Activated naive CD4-positive, alpha-beta T cell treated with anti-CD3 and anti-CD28 coated beads, Interleukin-2, amount 50 U/mL, for 16 hours (primary cell): ENCODE results near the gene CD46.
"Not testable (repeated sequence)": the region's sequence is repeated elsewhere in the genome, so short reads cannot be mapped to it uniquely, and the experiment has no call there.

Source experiments
- DNase-seq: peaks from one replicate; pipeline ENCODE4 v3.0.0-alpha.2; 2020

Gene CD46

DNA sequence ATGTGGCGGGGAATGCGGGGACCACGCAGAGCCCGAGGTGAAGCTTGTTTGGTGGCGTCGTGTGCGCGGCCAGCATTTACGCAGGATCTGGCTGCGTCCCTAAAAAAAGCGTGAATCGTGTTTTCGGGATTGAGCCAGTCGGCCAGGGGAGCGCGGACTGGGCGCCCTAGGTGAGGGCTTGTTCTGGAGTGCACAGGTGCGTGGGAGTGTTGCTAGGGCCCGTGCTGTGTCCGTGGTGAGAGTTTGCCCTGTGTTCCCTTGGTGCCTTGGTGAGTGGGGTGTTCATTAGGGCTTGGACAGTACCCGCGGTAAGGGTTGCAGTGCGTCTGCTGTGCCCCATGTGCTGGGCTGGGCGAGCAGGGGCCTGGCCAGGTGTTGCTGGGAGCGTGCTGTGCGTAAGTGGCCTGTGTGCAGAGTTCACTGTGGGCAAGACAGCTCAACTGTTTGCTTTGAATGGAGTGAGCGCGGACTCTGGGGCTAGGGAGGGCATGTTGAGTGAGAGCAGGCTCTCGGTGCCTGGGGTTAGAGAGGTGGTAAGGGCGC, 673 bp downstream of the CD46 start:
- peak; percentile 42 for DNase-seq

DNA sequence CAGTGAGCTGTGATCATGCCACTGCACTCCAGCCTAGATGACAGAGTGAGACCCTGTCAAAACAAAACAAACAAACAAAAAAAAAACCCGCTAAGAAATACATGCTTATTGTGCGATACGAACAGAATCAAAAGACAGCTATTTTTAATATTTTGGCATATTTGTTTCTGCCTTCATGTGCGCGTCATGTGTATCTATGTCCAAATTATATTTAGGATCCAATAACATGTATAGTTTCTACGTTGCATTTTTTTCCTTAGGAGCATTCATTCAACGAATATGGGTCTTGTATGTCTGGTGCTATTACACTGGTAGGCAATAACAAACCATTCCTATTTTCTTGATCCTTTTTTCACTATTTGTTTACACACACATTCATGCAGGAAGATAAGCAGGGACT, 1.8 kb downstream of the CD46 start:
- DNase-seq: no peak

DNA sequence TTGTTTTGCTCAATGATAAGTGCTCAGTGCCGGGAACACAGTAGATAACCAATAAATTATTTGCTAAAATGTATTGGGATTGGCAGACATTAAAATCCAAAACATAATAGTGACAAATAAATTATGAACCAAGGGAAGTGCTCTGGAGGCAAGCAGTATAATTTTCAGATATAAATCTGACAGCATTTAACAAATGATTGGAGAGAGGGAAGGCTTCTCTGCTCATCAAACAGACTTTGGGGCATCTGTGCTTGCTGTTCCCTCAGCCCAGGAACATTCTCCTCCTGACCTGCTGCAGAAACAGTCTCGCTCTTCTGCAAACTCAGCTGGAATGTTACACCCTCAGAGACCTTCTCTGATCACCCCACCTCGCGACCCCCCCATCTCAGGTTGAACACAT, 2.2 kb downstream of the CD46 start:
- no peak for DNase-seq

DNA sequence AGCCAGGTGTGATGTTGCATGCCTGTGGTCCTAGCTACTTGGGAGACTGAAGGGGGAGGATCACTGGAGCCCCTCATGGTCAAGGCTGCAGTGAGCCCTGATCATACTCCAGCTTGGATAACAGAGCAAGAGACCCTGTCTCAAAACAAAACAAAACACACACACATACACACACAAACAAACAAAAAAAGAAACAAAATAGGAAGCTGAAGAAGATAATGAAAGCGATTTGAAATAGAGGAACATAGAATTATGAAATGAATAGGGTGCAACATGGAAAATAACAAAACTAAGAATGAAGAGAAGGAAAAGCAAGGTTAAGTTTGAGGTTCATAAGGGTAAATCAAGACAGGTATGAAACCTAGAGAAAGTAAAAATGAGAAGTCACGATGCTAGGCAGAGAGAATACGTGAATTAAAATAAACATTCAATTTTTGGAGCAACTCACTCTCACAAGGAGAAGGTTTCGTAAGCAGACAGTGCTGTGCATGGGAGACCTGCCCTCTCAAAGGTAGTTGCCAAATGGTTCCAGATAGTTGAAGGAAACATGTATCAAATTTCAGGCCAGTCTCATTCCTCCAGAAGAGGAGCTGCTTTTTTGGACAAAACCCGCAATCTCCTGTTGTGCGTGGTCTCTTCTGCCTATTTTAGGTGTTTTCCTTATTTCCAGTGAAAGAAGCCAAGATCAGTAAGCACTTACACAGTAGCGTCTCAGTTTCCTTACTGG, 3.3 kb downstream of the CD46 start:
- no peak for DNase-seq

DNA sequence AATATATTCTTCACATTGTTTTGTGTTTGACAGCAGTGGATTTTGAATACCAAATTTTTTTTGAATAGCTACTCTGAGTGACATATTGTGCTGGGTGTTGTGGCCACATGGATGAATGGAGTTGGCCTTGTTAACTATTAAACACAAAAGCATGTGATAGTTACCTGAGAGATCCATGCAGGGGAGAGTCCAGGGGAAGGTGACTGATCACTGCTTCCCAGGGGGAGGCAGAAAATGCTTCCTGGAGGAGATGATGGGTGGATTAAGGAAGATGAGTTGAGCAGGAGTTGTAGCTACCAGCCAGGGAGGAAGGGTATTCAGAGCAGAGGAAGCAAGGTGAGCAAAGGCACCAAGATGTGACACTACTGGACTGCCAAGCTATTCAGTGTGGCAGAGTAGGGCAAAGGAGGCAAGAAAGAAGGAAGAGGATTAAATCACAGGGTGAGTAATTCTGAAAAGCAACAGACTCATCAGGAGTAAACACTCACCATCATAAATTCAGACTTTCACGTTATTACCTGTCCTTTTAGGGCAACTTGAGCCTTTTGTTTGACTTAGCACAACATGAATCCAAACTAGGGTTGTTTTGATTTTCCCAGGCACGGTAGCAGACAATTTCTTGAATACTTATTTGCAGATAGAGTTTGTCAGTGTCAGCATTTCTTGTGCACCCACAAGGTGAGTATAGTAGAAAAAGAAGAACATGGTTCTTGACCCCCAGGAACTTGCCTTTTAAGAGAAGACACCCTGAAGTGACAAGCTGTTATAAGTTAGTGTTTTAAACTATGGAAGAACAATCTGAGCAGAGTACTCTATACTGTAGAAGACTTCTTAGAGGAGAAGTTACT, 4.2 kb downstream of the CD46 start:
- DNase-seq: no peak

DNA sequence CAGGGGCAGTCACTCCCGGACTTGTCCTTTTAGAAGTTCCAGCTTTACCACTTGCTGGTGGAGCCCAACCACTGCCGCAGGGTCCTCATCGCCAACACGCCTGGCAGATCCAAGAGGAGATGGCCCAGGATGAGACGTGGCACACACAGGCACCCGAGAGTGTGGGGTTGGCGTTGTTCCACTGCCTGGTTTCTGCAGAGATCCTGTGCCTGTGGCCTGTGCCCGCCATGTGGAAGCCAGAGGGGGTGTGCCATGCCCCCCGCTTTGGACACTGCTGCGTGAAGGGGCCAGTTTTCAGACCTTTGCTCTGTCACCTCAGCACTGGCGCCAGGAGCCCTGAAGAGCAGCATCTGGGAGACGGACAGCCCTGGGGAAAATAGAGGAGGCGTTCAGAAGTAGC, 10.8 kb downstream of the CD46 start:
- no peak for DNase-seq

DNA sequence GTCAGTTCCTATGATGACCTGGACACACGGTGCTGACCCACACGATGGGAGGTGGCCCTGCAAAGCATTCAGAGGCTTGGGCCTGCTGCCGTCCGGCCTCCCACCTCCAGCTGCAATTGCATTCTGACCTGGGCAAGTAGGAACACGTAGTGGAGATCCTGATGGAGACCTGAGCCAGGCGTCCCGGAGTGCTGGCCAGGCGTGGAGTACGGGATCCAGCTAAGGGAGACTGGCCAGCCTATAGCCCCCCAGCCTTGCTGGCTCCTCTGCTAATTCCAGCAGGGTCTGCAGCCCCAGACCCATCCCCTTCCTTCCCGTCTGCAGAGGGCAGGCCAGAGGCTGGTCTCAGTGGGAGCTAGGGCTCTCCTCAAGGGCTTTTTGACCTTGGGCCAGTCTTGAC, 11.2 kb downstream of the CD46 start:
- no peak for DNase-seq

DNA sequence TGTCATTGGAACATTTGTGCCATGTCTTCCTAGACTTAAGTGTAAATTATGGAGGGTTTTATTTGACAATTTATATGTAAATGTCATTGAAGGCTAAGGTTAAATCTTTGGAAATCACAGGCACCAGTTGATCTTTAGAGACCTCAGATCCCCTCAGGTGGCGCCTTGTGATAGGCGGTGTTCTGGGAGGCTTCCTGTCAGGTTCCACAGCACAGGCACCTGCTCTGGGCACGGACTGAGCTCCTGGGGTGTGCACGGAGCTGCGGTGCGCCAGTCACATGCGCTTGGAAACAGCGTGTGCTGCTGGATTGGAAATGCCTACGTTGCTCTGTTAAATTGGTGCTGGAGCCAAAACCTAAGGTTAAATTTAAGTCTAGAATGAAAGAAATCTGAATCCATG, 12.1 kb downstream of the CD46 start:
- no peak for DNase-seq

DNA sequence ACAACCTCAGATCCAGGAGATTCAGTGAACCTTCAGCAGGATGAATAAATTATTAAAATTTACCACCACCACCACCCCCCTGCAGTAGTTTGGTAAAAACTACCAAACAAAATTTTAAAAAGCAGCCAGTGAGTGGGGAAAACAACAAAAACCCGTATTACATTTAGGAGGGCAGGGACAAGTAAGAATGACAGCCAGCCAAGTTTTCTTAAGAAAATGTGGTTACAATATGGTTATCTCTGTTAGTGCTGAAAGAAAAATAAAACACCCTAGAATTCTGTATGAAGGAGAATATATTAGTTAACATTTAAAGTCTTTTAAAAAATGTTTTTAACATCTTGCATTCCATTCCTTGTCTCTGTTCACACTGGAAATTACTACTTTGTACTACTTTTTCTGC, 14.7 kb downstream of the CD46 start:
- no peak for DNase-seq

DNA sequence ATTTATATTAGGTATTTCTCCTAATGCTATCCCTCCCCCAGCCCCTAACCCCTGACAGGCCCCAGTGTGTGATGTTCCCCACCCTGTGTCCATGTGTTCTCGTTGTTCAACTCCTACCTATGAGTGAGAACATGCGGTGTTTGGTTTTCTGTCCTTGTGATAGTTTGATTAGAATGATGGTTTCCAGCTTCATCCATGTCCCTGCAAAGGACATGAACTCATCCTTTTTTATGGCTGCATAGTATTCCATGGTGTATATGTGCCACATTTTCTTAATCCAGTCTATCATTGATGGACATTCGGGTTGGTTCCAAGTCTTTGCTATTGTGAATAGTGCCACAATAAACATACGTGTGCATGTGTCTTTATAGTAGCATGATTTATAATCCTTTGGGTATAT, 18.7 kb downstream of the CD46 start:
- not testable (repeated sequence) for DNase-seq

DNA sequence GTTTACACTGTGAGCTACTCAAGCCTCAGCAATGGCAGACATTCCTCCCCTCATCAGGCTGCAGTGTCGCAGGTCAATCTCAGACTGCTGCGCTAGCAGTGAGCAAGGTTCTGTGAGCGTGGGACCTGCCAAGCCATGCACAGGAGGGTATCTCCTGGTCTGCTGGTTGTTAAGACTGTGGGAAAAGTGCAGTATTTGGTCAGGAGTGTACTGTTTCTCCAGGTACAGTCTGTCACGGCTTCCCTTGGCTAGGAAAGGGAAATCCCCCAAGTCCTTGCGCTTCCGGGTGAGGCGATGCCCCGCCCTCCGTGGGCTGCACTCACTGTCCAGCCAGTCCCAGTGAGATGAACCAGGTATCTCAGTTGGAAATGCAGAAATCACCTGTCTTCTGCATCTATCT, 24.2 kb downstream of the CD46 start:
- not testable (repeated sequence) for DNase-seq

DNA sequence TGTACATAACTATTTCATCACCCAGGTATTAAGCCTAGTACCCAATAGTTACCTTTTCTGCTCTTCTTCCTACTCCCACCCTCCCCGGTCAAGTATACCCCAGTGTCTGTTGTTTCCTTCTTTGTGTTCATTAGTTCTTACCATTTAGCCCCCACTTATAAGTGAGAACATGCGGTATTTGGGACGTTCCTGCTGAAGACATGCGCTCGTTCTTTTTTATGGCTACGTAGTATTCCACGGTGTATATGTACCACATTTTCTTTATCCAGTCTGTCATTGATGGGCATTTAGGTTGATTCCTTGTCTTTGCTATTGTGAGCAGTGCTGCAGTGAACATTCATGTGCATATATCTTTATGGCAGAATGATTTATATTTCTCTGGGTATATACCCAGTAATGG, 25.6 kb downstream of the CD46 start:
- not testable (repeated sequence) for DNase-seq

DNA sequence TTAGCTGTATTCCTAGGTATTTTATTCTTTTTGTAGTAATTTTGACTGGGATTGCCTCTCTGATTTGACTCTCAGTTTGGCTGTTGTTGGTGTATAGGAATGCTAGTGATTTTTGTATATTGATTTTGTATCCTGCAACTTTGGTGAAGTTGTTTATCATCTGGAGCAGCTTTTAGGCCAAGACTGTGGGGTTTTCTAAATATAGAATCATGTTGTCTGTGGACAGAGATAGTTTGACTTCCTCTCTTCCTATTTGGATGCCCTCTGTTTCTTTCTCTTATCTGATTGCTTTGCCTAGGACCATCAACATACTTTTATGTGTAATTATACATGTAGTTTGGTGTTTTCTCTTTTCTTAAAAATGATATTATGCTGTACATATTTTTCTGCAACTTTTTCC, 27.2 kb downstream of the CD46 start:
- DNase-seq: no peak

DNA sequence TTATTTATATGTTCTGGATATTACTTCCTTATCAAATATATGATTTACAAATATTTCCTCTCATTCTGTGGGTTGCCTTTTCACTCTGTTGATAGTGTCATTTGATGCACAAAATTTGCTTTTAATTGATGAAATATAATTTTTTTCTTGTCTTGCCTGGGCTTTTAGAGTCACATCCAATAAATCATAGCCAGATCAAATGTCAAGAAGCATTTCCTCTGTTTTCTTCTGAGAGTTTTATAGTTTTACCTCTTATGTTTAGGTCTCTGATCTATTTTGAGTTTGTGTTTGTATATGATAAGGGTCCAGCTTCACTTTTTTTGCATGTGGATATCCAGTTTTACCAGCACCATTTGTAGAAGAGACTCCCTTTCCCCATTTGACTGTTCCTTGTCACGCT, 29.5 kb downstream of the CD46 start:
- DNase-seq: no peak

DNA sequence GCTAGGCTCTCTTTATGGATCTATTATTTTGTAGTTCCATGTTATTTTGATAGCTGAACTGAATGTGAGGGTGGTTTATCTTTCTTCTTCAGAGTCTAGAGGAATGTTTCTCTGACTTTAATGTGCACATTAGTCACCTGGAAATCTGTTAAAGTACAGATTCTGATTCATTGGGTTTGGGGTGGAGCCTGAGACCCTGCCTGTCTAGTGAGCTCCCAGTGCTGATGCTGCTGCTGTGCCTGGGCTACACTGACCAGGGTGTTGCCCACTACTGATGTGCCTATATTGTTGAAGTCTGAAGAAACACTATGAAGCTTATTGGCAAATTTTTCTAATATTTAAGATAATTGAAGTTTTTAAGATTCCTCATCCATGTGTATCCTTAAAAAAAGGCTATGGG, 35.9 kb downstream of the CD46 start:
- no peak for DNase-seq

DNA sequence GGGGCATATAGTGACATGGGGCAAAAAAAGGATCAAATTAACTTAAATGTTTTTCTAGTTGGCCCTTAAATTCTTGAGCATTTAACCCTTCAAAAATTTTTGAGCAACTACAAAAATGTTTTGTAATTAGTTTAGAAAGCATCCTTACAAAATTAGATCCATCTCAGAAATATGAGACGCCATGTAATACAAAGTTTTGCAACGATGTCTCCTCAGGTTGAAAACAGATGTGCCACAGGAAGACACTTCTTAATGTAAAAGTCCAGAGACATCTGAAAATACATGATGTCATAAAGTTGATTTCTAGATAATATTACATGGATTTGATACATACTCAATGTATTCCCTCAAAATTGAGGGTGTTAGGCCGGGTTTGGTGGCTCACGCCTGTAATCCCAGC, 37.5 kb downstream of the CD46 start:
- DNase-seq: no peak

DNA sequence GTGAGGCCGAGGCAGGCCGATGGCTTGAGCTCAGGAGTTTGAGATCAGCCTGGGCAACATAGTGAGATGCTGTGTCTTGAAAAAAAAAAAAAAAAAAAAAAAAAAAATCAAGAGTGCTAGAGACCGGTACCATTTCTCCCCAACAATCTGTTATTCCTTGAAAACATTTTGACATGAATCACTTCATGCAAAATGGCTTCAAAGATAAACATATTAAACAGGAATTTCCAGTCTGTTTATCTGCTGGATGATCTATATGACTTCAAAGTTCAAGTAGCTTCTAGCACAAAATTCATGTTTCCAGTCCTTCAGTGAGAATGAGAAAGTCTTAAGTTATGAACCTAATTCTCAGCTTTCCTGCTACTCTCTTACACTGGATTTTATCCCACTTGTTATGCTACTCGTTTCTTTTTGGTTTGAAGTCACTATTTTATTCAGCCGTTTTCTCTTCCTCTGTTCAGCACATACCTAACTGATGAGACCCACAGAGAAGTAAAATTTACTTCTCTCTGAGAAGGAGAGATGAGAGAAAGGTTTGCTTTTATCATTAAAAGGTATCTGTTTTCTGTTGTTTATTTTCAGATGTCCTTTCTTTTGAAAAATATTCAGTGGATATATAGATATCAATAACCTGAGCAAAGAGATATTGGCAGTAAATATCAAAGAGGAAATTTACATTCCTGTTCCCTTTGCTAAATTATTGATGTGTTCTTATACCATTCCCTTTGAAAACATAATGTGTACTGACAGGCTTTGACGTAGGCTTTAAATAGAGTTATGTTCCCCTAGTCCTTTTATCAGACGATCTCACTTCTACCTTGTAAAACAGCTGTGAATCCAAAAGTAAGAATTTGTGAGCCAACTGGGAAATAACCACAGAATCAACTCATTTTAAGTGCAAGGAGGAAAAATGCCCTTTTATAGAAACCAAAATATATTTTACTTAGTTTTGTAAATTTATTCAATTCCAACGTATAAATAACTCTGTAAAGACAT, 38.2 kb downstream of the CD46 start:
- DNase-seq: no peak

DNA sequence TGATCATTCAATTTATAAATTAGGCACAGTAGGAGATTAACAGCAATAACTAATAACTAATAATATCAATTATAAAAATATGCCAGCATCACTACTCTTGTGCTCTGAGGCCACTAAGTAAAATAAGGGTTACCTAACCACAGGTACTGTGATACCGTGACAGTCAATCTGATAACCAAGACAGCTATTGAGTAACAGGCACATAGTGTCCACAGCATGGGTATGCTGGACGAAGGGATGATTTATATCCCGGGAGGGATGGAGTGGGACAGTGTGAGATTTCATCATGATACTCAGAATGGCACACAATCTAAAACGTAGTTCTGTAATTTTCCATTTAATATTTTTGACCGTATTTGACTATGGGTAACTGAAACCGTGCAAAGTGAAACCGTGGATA, 39.4 kb downstream of the CD46 start:
- no peak for DNase-seq

DNA sequence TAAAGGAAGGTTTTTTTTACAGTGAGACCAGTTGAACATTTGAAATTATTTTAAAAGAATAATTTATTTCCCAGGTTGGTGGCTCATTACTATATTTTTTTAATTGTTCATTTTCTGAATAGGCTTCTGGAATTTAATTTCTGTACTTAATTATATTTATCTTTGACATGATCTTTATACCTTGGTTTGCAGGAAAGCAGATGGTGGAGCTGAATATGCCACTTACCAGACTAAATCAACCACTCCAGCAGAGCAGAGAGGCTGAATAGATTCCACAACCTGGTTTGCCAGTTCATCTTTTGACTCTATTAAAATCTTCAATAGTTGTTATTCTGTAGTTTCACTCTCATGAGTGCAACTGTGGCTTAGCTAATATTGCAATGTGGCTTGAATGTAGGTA, 41.5 kb downstream of the CD46 start:
- no peak for DNase-seq

DNA sequence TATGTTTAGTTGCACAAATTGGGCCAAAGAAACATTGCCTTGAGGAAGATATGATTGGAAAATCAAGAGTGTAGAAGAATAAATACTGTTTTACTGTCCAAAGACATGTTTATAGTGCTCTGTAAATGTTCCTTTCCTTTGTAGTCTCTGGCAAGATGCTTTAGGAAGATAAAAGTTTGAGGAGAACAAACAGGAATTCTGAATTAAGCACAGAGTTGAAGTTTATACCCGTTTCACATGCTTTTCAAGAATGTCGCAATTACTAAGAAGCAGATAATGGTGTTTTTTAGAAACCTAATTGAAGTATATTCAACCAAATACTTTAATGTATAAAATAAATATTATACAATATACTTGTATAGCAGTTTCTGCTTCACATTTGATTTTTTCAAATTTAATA, 43.0 kb downstream of the CD46 start:
- DNase-seq: no peak

DNA sequence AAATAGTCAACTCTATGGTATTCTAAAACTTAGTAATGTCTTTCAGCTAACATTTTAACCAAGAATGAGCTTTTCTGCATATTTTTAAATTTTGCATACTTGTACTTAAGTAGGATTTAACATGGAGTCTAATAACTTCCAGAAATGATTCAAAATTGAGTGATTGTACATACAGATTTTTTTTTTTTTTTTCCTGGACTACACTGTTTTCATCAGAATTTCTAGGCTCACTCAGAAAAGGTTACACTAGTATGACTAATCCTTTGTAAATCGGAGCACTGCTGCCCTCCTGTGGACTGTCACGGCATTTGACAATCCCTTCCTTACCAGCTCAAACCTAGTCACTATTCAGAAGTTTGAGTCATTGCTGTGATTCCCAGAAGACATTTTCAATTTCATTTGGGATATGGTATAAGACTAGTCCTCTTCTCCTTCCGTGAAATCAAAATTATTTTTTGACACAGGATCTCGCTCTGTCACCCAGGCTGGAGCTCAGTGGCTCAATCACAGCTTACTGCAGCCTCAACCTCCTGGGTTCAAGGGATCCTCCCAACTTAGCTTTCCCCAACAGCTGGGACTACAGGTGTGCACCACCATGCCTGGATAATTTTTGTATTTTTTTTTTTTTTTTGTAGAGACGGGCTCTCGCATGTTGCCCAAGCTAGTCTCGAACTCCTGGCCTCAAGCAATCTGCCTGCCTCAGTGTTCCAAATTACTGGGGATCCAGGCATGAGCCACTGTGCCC, 45.5 kb downstream of the CD46 start:
- peak; percentile 82 for DNase-seq

DNA sequence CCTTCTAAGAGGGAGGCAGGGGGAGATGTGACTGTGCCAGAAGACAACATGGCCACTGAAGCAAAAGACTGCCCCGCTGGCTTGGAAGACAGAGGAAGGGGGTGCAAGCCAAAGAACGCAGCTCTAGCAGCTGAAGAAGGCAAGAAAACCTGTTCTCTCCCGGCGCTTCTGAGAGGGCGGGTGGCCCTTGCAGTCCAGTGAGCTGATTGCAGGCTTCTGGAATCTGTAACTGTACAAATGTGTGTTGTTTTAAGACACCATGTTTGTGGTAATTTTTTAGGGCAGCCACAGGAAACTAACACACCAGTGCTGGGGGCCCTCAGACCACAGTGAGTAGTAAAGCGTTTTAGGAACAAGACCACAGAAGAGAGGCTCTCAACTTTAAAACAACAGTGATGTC, 47.0 kb downstream of the CD46 start:
- DNase-seq: no peak
